Uterus (tissue), 4 donors: ENCODE results near the gene RSPH6A. TPM values are rescaled to one million over a fixed set of nuclear protein-coding genes. Genes with fewer than 3 reads are reported as not detected.

ENCODE experiments used
- DNase-seq, 2 donors: peaks; one replicate each; pipeline ENCODE4 v3.0.0-alpha.2; 2019 to 2020
- H3K27ac ChIP-seq, 2 donors: fragments of 200-600 bp; sonication (generic); 1 replicate in 1 of 2; 2 replicates in 1 of 2; pipeline ENCODE4 v1.5.1; 2016 to 2018
- H3K27me3 ChIP-seq, 2 donors: fragments of 200-600 bp; sonication (generic); one replicate each; pipeline ENCODE4 v1.5.1; 2018 to 2019; ENCODE audit warnings: control low read depth in 1 of 2
- H3K36me3 ChIP-seq, 2 donors: fragments of 200-600 bp; sonication (generic); one replicate each; pipeline ENCODE4 v1.5.1; 2019; ENCODE audit warnings: control low read depth in 1 of 2
- H3K4me1 ChIP-seq, 2 donors: fragments of 200-600 bp; sonication (generic); one replicate each; pipeline ENCODE4 v1.5.1; 2018 to 2019; ENCODE audit warnings: control low read depth in 1 of 2
- H3K4me3 ChIP-seq, 2 donors: fragments of 200-600 bp; sonication (generic); 1 replicate in 1 of 2; 2 replicates in 1 of 2; pipeline ENCODE4 v1.5.1; 2018 to 2019; ENCODE audit warnings: mild to moderate bottlenecking in 1 of 2
- H3K9me3 ChIP-seq, 2 donors: fragments of 200-600 bp; sonication (generic); one replicate each; pipeline ENCODE4 v1.5.1; 2019; ENCODE audit warnings: control low read depth in 1 of 2
- CTCF ChIP-seq, 4 experiments: fragments of 200-600 bp in 2 of 4; fragments of 450-650 bp in 2 of 4; sonication (generic) in 2 of 4; IDR thresholded peaks; one replicate each; pipeline ENCODE4 v1.5.1; 2016 to 2019; ENCODE audit warnings: antibody characterized with exemption in 4 of 4, mild to moderate bottlenecking in 2 of 4, moderate library complexity in 1 of 4
- POLR2A ChIP-seq, 2 donors: fragments of 450-650 bp; IDR thresholded peaks; one replicate each; pipeline ENCODE4 v1.6.1; 2016; ENCODE audit warnings: antibody characterized with exemption in 2 of 2, mild to moderate bottlenecking in 1 of 2, moderate library complexity in 1 of 2
- intact Hi-C: fragments of 100-400 bp; cut with DNase I; formaldehyde crosslinking; loops from one replicate; pipeline ENCODE4 v1.15.1; 2023; ENCODE audit warnings: low total_unique reads
- total RNA-seq, 4 donors: library from RNA; depleted of rRNA in 3 of 4; stranded (reverse); fragments of >200 nt in 3 of 4; gene quantifications; one replicate each; pipeline versions ENCODE4 v1.1.0 to v1.2.4, GENCODE V29; 2014 to 2023
- donor health status: DM: yes; HTN: yes; CAD: no.

The RSPH6A gene
- total RNA-seq, 4 donors from 2014 or later: 0.14 to 0.40 TPM; not detected in 2

GRCh38 chr19:45777395-45777961 is 37.6 kb downstream of the RSPH6A start:
- H3K4me3 ChIP-seq: no peak overlapping the region
- no peak overlapping the region for H3K27ac ChIP-seq
- H3K9me3 ChIP-seq: no peaks in the 10 kb centered on the region
- peaks cover 0 to 6% of the 10 kb centered on the region in 2 donors for H3K4me1 ChIP-seq
- no peak for DNase-seq
- TF ChIP-seq CTCF (IDR thresholded peaks at IDR 0.05) (no peak), POLR2A (IDR thresholded peaks at IDR 0.05) (no peak)
- H3K36me3 ChIP-seq: no peaks in the 10 kb centered on the region
- no peaks in the 10 kb centered on the region for H3K27me3 ChIP-seq
- intact Hi-C loops: no loop called here

- no peak overlapping the region for H3K4me3 ChIP-seq
- TF ChIP-seq POLR2A (IDR thresholded peaks at IDR 0.05) (no peak), CTCF (IDR thresholded peaks at IDR 0.05) (no peak)
- intact Hi-C loops: no loop called here
- no peaks in the 10 kb centered on the region for H3K36me3 ChIP-seq
- H3K27me3 ChIP-seq: no peaks in the 10 kb centered on the region
- no peak overlapping the region for H3K27ac ChIP-seq
- no peak for DNase-seq
- no peaks in the 10 kb centered on the region for H3K4me1 ChIP-seq
- H3K9me3 ChIP-seq: no peaks in the 10 kb centered on the region
Observed at GRCh38 chr19:45774765-45775164, 40.3 kb downstream of the RSPH6A start.

GRCh38 chr19:45773384-45773783 is 41.7 kb downstream of the RSPH6A start:
- intact Hi-C loops: no loop called here
- Histone ChIP-seq H3K36me3 (no peaks in the 10 kb centered on the region), H3K4me1 (no peaks in the 10 kb centered on the region), H3K27ac (no peak overlapping the region), H3K9me3 (no peaks in the 10 kb centered on the region), H3K27me3 (no peaks in the 10 kb centered on the region), H3K4me3 (no peak overlapping the region)
- no peak for DNase-seq
- TF ChIP-seq CTCF (IDR thresholded peaks at IDR 0.05) (no peak), POLR2A (IDR thresholded peaks at IDR 0.05) (no peak)

- no peak for DNase-seq
- no peaks in the 10 kb centered on the region for H3K9me3 ChIP-seq
- no peaks in the 10 kb centered on the region for H3K27me3 ChIP-seq
- no peak for TF ChIP-seq POLR2A (IDR thresholded peaks at IDR 0.05)
- no peak for TF ChIP-seq CTCF (IDR thresholded peaks at IDR 0.05)
- no peaks in the 10 kb centered on the region for H3K4me1 ChIP-seq
- H3K36me3 ChIP-seq: no peaks in the 10 kb centered on the region
- H3K4me3 ChIP-seq: no peak overlapping the region
- H3K27ac ChIP-seq: no peak overlapping the region
- intact Hi-C loops: no loop called here
Observed at GRCh38 chr19:45772912-45773311, 42.2 kb downstream of the RSPH6A start.

GRCh38 chr19:45772130-45772840 is 42.8 kb downstream of the RSPH6A start:
- no peak for DNase-seq
- TF ChIP-seq CTCF (IDR thresholded peaks at IDR 0.05) (no peak), POLR2A (IDR thresholded peaks at IDR 0.05) (no peak)
- intact Hi-C loops: no loop called here
- Histone ChIP-seq H3K27me3 (no peaks in the 10 kb centered on the region), H3K4me1 (no peaks in the 10 kb centered on the region), H3K4me3 (no peak overlapping the region), H3K36me3 (no peaks in the 10 kb centered on the region), H3K27ac (peak overlapping the region in 1 of 2 donors; percentile 92), H3K9me3 (no peaks in the 10 kb centered on the region)
